ENCODE measurements around the gene INPP5A.
"Not testable (repeated sequence)": the region's sequence is repeated elsewhere in the genome, so short reads cannot be mapped to it uniquely, and the experiment has no call there.

Gene INPP5A

DNA sequence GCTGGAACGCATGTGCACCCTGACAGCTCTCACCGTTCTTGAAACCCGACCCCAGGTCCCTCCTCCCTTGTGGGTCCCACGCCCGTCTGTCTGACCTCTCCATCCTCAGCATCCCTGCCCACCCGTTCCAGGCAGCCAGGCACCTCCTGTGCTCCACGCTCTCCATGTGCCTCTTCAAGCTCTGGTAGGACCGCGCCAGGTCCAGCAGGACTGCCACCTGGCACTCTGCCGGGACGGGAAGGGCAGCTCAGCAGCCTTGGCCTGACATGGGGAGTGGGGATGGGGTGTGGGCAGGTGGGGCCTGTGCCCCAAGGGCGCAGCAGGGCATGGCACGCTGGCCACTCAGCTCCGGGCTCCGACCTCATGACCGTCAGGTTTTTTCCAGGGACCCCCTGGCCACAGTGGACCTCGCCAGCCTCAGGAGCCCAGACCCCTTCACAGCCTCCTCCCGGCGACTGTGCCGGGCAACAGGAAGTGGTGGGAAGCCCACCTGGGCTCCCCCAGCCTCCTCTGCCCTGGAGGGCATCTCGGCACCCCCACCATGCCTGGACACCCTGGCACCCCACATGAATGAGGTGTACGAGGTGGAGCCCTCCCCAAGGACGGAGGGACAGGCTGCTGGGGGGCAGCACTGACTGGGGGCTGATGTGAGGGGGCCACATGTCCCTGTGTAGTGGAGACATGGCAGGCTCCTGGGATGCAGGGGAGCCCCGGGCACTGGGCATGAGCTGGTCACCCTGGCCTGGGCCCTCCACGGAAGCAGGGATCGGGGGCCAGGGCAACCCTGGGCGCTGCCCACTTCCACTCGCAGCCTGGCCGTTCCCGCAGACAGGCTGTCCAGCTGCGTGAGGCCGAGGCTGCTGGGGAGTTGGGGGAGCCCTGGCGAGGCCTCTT is 273.5 kb downstream of the INPP5A start:
- no peak for DNase-seq

DNA sequence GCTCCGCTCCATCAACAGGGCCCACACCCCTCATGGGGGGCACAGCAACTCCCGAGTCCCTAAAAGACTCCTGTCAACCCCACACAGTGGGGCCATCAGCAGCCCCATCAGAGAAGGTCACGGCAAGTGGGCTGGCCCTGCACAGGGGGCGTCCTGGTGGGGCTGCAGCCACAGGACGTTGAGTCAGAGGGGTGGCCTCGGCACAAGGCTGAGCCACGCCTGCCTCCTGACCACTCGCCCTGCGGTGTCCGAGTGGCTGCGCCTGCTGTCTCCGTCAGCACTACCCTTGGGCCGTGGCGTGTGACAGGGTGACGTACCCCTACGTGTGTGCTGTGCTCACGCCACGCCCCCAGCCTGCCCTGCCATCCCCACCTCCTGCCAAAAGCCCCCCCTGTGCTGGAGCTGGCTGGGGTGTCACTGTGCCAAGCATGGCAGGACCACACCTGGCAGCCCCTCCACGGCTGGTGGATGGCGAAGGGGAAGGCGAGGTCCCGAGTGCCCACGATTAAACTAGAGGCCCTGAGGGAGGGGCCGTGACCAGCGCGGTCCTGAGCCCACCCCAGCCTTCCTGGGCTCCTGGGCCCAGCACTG is 274.4 kb downstream of the INPP5A start:
- DNase-seq = no peak

DNA sequence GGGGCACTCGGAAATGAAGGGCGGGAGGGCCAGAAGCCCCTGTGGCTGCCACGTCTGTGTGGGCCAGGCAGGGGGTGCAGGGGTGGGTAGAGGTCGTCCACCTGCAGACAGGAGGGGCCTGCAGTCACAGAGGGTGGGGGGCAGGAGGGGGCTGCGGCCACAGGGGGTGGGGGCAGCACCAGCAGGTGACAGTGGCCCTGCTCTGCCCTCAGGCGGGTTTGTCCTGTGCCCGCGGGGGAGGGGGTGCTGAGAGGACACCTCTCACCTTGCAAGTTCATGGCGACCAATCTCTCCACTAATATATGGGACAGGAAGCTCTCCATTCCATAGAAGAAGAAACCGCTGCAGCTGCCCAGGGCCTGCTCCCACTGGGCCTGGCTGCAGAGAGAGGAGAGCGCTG is 274.9 kb downstream of the INPP5A start:
- DNase-seq = no peak

DNA sequence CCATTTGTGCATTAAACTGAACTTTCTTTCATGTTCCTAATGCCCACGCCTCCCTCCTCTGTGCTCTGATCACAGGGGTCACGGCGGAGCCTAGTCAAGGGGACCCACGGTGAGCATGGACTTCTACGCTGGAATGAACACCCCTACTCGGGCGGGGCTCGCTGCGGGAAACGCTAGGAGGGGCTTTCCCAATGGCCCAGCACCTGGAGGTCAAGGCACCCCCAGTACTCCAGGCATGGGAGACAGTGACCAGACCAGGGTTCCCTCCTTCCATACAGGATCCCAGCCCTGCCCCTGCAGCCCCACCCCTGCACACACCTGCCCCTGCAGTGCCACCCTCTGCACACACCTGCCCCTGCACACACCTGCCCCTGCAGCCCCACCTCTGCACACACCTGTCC is 275.4 kb downstream of the INPP5A start:
- no peak for DNase-seq

DNA sequence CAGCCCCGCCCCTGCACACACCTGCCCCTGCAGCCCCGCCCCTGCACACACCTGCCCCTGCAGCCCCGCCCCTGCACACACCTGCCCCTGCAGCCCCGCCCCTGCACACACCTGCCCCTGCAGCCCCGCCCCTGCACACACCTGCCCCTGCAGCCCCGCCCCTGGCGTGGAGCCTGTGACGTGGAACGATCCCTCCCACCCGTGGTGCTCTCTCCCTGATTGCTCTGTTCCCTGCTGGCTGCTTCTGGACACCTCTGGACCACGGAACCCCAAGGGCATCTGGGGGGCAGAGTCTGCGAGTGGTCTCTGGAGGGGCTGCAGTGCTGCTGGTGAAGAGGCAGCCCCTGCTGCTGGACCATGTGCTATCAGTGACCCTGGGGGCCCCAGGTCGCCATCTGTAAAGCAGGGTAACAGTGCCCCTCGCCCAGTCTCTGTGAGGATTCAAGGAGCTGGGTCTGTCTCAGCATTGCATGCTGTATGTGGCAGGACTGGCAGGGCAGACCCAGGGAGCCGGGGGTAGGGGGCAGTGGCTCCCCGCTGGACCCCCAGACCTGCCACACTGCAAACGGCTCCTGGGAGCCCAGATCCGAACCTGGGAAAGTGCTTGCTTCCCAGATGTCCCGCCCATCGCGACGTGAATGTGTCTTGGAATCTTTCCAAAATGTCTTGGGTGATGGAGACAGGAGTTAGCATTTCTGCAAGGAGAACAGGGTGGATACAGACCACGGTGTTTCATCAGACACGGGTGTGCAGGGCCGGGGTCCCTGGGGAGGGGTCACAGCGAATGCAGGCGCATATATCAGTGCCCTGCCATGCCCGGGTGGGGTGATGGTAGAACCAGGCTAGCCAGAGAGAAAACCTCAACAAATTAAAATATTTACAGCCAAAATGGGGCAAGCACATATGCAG is 276.2 kb downstream of the INPP5A start:
- DNase-seq = no peak

DNA sequence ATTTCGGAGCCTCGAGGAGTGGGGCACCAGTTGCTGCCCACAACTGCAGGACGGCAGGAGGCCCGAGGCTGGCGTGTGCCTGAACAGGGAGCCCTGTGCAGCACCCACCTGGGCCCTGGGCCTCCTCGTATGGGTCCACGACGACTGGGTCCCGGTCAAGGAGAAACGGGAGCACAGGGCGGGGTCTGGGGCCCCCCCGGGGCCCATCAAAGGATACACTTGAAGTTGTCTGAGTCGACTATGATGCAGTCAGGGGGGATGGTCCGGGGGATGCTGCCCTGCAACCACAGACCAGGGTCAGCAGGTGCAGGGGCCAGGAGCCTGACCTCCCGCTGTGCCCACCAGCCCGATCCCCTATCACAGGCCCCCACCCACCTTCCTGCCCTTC is 276.9 kb downstream of the INPP5A start:
- DNase-seq = no peak

DNA sequence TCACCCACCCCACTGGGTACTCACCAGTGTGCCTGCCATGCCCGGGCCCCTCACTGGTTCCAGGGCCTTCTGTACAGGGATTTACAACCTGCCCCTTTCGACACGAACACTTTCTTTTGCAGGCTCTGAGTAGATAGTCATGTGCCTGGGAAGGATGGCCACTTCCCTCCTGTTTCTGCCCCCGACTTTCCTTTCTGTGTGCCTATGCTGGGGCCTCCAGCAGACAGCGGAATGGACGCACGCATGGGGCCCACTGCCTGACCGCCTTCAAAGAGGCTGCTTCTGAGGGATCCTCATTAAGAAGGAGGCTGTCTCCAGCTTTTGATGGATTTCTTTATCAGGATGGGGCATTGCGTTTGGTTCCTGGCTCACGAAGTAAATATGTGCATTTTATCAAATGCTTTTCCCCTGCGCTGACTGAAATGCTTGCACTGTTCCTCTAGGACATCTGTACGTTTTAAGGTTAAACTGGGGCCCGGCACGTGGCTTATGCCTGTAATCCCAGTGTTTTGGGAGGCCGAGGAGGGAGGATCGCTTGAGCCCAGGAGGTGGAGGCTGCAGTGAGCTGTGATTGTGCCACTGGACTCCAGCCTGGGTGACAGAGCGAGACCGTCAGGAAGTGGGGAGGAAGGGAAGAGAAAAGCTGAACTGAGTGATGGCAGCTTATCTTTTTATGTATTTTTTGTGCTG is 277.7 kb downstream of the INPP5A start:
- DNase-seq = no peak

DNA sequence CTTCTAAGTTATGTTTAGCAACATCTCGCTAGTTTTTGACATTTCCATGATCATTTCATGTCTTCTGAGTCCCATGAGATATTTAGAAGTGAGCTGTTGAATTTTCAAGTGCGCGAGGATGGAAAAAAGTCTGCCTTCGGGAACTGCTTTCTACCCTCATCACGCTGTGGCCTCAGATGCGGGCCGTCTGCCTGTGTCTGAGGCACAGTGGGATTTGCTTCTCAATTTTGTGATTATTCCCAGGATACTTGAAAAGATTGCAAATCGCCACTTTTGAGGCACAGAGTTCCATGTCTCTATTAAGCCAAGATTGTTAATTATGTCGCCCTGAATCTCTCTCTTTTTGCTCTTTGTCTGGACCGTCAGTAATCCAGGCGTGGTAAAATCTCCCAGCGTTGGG is 279.1 kb downstream of the INPP5A start:
- no peak for DNase-seq

DNA sequence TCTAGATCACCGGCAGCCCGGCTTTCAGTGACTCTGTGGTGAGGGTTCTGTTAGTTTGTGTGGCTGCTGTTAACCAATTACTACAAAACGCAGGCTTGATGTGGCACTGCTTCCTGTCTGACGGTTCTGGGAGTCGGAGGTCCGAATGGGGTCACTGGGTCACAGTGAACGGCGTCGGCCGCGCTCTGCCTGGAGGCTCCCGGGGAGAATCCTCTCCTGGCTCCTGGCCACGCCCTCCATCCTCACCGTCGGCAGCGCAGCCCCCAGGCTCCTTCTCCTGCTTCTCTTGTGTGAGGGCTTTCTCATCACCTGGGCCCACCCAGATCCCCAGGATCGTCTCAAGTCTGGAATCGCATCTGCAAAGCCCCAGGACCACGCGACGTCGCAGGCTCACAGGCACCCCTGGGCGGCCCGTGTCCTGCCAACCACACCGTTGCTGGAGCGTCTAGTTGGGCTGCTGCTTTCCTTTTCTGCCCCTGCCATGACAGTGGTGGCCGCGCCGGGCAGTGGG is 280.2 kb downstream of the INPP5A start:
- DNase-seq = no peak

DNA sequence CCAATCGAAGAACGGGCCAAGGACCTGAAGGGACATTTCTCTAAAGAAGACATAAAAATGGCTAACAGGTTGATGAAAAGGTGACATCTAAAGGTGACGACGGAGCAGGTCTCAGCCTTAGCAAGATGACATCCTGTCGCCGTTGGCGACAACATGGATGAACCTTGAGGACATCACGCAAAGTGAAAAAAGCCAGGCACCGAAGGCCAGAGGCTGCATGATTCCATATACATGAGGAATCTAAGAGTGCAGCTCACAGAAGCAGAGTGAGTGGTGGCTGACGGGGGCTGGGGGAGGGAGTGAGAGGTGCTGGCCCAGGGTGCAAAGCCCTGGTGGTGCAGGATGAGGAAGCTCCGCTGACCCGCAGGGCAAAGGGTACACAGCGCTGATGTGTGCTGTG is 282.5 kb downstream of the INPP5A start:
- no peak for DNase-seq

DNA sequence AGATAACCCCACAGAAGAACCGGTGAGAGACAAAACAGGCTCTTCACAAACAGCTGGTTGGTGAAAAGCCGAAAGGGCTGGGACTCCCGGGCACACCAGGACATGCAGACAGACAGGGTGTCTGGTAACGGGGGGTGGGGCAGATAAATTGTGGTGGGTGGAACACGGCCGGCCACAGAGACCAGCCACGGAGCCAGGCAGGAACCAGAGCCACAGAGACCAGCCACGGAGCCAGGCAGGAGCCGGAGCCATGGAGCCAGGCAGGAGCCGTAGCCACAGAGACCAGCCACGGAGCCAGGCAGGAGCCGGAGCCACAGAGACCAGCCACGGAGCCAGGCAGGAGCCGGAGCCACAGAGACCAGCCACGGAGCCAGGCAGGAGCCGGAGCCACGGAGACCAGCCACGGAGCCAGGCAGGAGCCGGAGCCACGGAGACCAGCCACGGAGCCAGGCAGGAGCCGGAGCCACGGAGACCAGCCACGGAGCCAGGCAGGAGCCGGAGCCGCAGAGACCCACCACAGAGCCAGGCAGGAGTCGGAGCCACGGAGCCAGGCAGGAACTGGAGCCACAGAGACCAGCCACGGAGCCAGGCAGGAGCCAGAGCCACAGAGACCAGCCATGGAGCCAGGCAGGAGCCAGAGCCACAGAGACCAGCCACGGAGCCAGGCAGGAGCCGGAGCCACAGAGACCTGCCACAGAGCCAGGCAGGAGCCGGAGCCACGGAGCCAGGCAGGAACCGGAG is 288.4 kb downstream of the INPP5A start:
- DNase-seq = not testable (repeated sequence)

DNA sequence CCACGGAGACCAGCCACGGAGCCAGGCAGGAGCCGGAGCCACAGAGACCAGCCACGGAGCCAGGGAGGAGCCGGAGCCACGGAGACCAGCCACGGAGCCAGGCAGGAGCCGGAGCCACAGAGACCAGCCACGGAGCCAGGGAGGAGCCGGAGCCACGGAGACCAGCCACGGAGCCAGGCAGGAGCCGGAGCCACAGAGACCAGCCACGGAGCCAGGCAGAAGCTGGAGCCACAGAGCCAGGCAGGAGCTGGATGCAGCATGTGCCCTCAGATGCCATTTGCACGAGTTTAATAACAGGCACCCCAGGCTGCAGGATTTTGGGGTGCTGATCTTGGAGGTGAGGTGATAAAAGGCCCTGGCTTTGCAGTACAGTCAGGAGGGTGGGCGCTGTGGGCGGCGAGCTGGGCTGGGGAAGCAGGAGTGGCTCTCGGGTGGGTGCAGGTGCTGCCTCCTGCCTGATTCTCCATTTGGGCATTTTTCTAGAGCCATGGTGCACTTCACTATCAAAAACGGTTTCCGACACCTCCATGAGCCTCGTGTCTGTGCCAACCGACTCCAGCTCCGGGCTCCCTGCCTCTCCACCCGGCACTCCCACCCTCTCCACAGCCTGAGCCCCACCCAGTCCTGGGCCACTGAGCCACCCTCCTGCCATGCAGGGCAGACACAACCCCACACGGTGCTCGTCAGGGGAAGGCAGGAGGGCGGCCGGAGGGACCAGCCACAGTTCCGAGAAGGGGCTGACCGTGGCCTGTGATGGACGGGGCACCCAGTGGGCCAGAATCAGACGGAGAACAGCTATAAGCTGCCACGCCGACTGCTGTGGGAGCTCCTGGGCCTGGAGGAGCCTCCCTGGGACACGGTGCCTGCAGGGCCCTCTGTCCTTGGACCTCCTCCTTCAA is 289.2 kb downstream of the INPP5A start:
- no peak for DNase-seq

DNA sequence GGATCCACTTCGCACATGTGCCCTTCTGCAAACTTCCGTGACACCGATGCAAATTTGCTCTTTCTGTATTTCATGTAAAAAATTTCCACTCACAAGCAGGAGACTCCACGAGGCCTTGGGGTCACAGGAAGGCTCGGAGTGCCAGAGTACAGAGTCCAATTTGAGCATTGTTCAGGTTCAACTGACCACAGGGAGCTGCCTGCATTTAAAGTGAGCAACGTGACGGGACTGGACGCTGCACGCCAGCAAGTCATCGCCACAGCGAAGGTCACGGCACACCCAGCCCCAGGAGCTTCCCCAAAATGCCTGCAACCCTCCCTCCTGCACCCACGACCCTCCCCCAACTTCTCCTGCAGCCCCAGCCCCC is 289.8 kb downstream of the INPP5A start:
- DNase-seq = no peak

DNA sequence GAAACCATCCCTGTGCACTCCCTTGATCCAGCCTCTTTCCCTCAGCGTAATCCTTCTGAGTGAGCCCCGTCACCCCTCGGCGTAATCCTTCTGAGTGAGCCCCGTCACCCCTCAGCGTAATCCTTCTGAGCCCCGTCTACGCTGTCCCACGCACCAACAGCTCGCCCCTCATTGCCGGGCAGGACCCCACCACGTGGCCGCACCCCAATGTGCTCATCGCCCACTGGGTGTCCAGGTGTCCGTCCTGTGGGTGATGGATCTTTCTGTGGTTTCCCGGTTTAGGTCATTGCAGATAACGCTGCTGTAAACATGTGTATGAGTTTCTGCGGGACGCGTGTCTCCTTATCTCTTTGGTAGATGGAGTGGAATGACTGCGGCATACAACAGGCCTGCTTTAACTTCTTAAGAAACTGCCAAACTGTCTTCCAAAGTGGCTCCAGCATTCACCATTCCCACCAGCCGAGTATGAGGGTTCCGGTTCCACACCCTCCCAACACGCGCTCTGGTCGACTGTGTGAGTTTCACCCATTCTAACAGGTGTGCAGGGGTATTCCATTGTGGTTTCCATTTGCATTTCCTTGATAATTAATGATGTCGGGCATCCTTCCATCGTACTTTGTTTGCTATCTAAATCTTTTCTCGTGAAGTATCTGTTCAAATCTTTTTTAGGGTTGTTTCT is 290.4 kb downstream of the INPP5A start:
- no peak for DNase-seq

DNA sequence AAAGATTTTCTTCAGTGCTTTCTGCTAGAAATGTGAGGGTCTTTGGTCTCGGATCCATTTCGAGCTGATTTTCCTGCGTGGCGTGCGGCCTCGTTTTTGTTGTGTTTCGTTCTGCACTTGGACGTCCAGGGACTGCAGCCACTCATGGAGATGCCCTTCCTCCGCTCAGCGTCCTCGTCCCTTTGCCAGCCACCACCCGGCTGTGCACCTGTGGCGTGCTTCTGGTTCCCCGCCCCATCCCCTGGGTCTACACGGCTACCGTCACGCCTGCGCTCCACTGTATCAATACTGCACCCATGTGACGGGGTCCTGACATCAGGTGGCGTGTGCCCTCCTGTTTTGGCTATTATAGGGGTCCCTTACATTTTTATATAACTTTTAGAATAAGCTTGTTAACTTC is 291.1 kb downstream of the INPP5A start:
- no peak for DNase-seq

DNA sequence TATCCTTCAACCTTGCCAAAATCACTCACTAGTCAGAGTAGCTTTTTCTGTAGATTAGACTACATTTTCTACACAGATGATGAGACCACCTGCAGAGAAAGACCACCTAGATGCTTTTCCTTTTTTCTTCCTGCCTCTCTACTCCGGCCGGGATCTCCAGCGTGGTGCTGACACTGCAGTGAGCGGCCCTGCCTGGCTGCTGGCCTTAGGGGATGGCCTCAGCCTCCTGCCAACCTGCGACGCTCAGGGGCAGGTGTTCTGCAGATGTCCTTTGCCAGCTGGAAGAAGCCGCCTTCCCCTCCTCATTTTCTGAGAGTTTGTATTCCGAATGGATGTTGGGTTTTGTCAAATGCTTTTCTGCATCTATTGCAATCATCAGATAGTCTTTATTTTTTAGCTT is 291.8 kb downstream of the INPP5A start:
- DNase-seq = no peak

DNA sequence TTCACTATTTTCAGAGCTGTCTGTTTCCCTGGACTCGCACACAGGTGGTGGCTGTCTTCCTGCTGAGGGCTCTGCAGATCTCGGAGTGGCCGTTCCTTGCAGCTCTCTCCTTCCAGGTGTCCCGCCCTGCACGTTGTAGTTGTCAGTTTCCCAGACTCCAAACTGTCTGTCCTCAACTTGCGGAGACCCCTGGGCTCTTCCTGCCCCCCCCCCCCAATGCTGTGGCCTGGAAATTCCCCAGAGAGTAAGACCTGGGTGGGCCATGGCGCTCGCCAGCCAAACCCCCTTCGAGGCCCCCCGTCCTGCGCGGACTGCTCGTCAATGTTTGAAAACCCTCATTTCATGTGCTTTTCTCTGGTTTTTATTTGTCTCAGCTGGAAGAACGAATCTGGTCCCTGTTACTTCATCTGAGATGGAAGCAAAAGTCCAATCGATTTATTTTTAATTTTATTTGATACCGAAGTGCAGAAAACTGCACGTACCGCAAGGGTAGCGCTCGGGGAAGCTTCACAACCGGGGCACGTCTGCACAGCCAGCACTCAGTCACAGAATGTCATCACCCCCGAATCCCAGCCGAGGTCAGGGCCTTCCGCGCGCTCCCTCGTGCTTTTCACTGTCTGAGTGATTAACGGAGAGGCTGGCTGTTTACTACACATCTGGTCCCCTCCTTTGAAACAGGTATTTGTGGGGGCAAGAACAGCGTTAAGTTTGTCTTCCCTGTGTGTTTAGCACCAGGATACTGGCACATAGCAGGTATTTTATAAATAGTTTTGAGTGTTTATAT is 294.8 kb downstream of the INPP5A start:
- DNase-seq = no peak
